Stomach smooth muscle (tissue), 2 donors: ENCODE measurements around the gene CCDC60.

Source experiments
- H3K27ac ChIP-seq: one replicate; pipeline ENCODE4 v1.7.0; 2013; ENCODE audit warnings: mild to moderate bottlenecking, low read length, inconsistent platforms
- H3K27me3 ChIP-seq, 2 donors: one replicate each; pipeline ENCODE4 v1.7.0; 2013; ENCODE audit warnings: low read length in 2 of 2; ENCODE audit not compliant: insufficient read depth in 2 of 2, control insufficient read depth in 1 of 2
- H3K36me3 ChIP-seq, 2 donors: one replicate each; pipeline ENCODE4 v1.7.0; 2013; ENCODE audit warnings: low read length in 2 of 2; ENCODE audit not compliant: control insufficient read depth in 2 of 2, insufficient read depth in 2 of 2
- H3K4me1 ChIP-seq: one replicate; pipeline ENCODE4 v1.7.0; 2013; ENCODE audit warnings: low read length; ENCODE audit not compliant: control insufficient read depth, insufficient read depth
- H3K4me3 ChIP-seq, 2 donors: one replicate each; pipeline ENCODE4 v1.7.0; 2013; ENCODE audit warnings: low read length in 2 of 2
- H3K9ac ChIP-seq, 2 donors: one replicate each; pipeline ENCODE4 v1.7.0; 2013; ENCODE audit warnings: low read length in 2 of 2, mild to moderate bottlenecking in 1 of 2
- H3K9me3 ChIP-seq, 2 donors: one replicate each; pipeline ENCODE4 v1.7.0; 2013; ENCODE audit warnings: low read length in 2 of 2; ENCODE audit not compliant: control insufficient read depth in 2 of 2
- donor health status: healthy.
- donor health status: Pancreatic carcinoma.

Gene CCDC60

GRCh38 chr12:119383206-119383605, 48.7 kb downstream of the CCDC60 start:
- Histone ChIP-seq H3K27me3 (no peaks in the 10 kb centered on the region), H3K9ac (no peak overlapping the region), H3K27ac (no peak overlapping the region), H3K4me1 (peaks cover 3% of the 10 kb centered on the region), H3K36me3 (no peaks in the 10 kb centered on the region), H3K4me3 (no peak overlapping the region), H3K9me3 (peaks cover 3 to 4% of the 10 kb centered on the region in 2 donors)

DNA sequence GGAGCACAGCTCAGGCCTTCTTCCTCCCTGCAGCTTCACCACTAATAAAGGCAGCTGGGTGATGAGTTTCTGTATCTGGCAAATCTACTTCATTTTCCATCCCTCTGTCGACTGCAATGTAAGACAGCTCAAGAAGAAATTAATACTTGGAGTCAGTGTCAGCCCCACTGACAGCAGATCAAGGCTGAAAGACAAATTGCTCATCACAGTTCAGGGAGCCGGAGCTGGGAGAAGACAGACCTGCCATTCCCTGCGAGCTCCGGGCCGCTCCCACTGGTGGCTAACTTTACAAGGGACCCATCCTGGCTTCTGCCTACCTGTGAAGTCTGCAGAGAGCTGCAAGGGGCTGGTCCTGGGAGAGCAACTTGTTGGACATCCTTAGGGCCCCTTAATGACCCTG, 49.8 kb downstream of the CCDC60 start:
- Histone ChIP-seq H3K4me3 (no peak overlapping the region), H3K9ac (no peak overlapping the region), H3K9me3 (peaks cover 3 to 4% of the 10 kb centered on the region in 2 donors), H3K27ac (no peak overlapping the region), H3K36me3 (no peaks in the 10 kb centered on the region), H3K27me3 (no peaks in the 10 kb centered on the region), H3K4me1 (no peaks in the 10 kb centered on the region)

DNA sequence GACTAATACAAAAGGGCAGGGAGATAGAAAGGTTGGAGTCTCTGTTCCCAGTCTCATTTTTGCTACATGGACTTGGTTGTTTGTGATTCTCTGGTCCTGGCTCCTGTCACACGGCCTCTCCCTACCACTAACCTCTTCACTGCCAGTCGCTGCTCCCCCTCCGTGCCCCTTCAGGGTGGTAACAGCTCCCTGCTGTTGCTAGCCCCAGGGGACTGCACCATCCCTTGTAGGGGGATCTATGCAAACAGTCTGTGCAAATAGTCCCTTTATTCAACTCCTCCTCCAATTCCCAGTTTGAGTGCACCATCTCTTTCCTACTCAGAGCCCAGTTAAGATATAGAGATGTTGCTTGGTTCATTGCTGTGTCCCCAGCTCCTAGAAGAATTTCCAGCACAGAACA, 51.1 kb downstream of the CCDC60 start:
- no peak overlapping the region for H3K4me3 ChIP-seq
- H3K27me3 ChIP-seq: no peaks in the 10 kb centered on the region
- no peak overlapping the region for H3K9ac ChIP-seq
- peaks cover 0 to 3% of the 10 kb centered on the region in 2 donors for H3K9me3 ChIP-seq
- H3K36me3 ChIP-seq: no peaks in the 10 kb centered on the region
- H3K27ac ChIP-seq: no peak overlapping the region
- H3K4me1 ChIP-seq: no peaks in the 10 kb centered on the region

GRCh38 chr12:119389687-119390086, 55.2 kb downstream of the CCDC60 start:
- Histone ChIP-seq H3K4me1 (no peaks in the 10 kb centered on the region), H3K27me3 (no peaks in the 10 kb centered on the region), H3K9ac (no peak overlapping the region), H3K36me3 (no peaks in the 10 kb centered on the region), H3K27ac (no peak overlapping the region), H3K4me3 (no peak overlapping the region), H3K9me3 (peaks cover 0 to 3% of the 10 kb centered on the region in 2 donors)

- Histone ChIP-seq H3K4me1 (no peaks in the 10 kb centered on the region), H3K27me3 (no peaks in the 10 kb centered on the region), H3K36me3 (no peaks in the 10 kb centered on the region), H3K9me3 (no peaks in the 10 kb centered on the region), H3K4me3 (no peak overlapping the region), H3K9ac (no peak overlapping the region), H3K27ac (no peak overlapping the region)
Measured at GRCh38 chr12:119391673-119392072, 57.1 kb downstream of the CCDC60 start.

GRCh38 chr12:119393677-119394076, 59.1 kb downstream of the CCDC60 start:
- no peaks in the 10 kb centered on the region for H3K27me3 ChIP-seq
- H3K4me3 ChIP-seq: no peak overlapping the region
- H3K4me1 ChIP-seq: no peaks in the 10 kb centered on the region
- no peak overlapping the region for H3K27ac ChIP-seq
- H3K9ac ChIP-seq: no peak overlapping the region
- H3K9me3 ChIP-seq: no peaks in the 10 kb centered on the region
- H3K36me3 ChIP-seq: no peaks in the 10 kb centered on the region

GRCh38 chr12:119397540-119397939, 63.0 kb downstream of the CCDC60 start:
- peaks cover 0 to 2% of the 10 kb centered on the region in 2 donors for H3K27me3 ChIP-seq
- H3K4me3 ChIP-seq: no peak overlapping the region
- no peak overlapping the region for H3K27ac ChIP-seq
- no peaks in the 10 kb centered on the region for H3K36me3 ChIP-seq
- H3K4me1 ChIP-seq: no peaks in the 10 kb centered on the region
- H3K9me3 ChIP-seq: no peaks in the 10 kb centered on the region
- H3K9ac ChIP-seq: no peak overlapping the region

- no peak overlapping the region for H3K9ac ChIP-seq
- H3K4me3 ChIP-seq: no peak overlapping the region
- no peak overlapping the region for H3K27ac ChIP-seq
- H3K36me3 ChIP-seq: no peaks in the 10 kb centered on the region
- peaks cover 0 to 2% of the 10 kb centered on the region in 2 donors for H3K27me3 ChIP-seq
- no peaks in the 10 kb centered on the region for H3K4me1 ChIP-seq
- no peaks in the 10 kb centered on the region for H3K9me3 ChIP-seq
Measured at GRCh38 chr12:119398190-119398589, 63.7 kb downstream of the CCDC60 start.

- H3K9ac ChIP-seq: no peak overlapping the region
- no peaks in the 10 kb centered on the region for H3K9me3 ChIP-seq
- no peaks in the 10 kb centered on the region for H3K4me1 ChIP-seq
- no peaks in the 10 kb centered on the region for H3K36me3 ChIP-seq
- H3K27me3 ChIP-seq: peaks cover 0 to 2% of the 10 kb centered on the region in 2 donors
- H3K27ac ChIP-seq: no peak overlapping the region
- H3K4me3 ChIP-seq: no peak overlapping the region
Measured at GRCh38 chr12:119399301-119399700, 64.8 kb downstream of the CCDC60 start.

DNA sequence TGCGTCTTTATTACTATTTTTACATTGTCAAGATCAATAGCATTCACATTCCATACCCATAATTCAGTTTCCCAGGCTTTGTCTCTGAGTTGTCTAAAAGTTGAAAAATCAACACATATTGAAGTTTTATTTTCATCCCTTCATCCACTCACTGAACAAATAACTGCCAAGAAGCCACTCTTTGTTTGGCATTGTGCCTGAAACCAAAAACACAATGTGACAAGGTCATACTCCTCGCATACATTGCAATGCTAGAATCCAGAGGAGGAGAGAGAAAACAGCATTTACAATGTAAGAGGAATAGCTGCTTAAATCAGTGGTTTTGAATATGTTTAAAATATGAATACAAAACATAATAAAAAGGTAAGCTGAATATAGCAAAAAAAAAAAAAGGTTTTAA, 71.8 kb downstream of the CCDC60 start:
- no peak overlapping the region for H3K4me3 ChIP-seq
- H3K27me3 ChIP-seq: peaks cover 0 to 2% of the 10 kb centered on the region in 2 donors
- no peaks in the 10 kb centered on the region for H3K9me3 ChIP-seq
- H3K27ac ChIP-seq: no peak overlapping the region
- H3K9ac ChIP-seq: no peak overlapping the region
- no peaks in the 10 kb centered on the region for H3K36me3 ChIP-seq
- no peaks in the 10 kb centered on the region for H3K4me1 ChIP-seq

DNA sequence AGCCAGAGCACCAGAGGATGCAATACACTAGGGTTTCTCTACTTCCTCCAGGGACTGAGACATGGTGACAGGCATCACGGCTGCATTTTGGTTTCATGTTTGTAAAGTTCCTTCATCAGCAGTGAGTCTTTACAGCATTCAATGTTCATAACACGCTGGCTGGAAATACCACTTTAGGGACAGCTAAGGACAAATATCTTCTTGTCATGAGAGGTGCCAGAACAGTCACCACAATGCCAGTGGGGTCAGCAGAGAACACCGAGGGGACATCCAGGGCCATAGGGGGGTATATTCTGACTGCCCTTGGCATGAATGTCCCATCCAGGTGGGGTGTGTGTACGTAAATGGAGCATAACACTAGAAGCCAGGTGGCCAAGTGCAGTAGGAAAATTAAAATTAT, 72.3 kb downstream of the CCDC60 start:
- no peaks in the 10 kb centered on the region for H3K36me3 ChIP-seq

More for the DNA sequence above, 72.3 kb downstream of the CCDC60 start:
- no peaks in the 10 kb centered on the region for H3K9me3 ChIP-seq
- no peak overlapping the region for H3K9ac ChIP-seq
- H3K4me1 ChIP-seq: no peaks in the 10 kb centered on the region
- peaks cover 0 to 2% of the 10 kb centered on the region in 2 donors for H3K27me3 ChIP-seq
- H3K27ac ChIP-seq: no peak overlapping the region
- no peak overlapping the region for H3K4me3 ChIP-seq
